ENCODE measurements around the gene SLC6A20. TPM values are rescaled to one million over a fixed set of nuclear protein-coding genes. Genes with fewer than 3 reads are reported as not detected.

SLC6A20 gene
- total and polyA plus RNA-seq, 2 of the 13 experiments (the other 11 are each of a cell fraction or from before 2014, with no cell fraction given): not detected

GRCh38 chr3:45716790-45717336 is 79.5 kb downstream of the SLC6A20 start (continued):
- TF ChIP-seq ZNF784 (CRISPR knock-in tag; IDR thresholded peaks at IDR 0.05; ENCODE audit: borderline replicate concordance) (no peak), TEF (CRISPR knock-in tag; IDR thresholded peaks at IDR 0.05) (no peak), U2AF1 (optimal IDR thresholded peaks at IDR 0.05; ENCODE audit: low read depth, low read length) (no peak), MYNN (CRISPR knock-in tag; IDR thresholded peaks at IDR 0.05; ENCODE audit: low read depth) (no peak), ZNF496 (CRISPR knock-in tag; IDR thresholded peaks at IDR 0.05; ENCODE audit: insufficient replicate concordance) (no peak), THAP11 (CRISPR knock-in tag; IDR thresholded peaks at IDR 0.05) (no peak), ZFYVE20 (CRISPR knock-in tag; IDR thresholded peaks at IDR 0.05; ENCODE audit: borderline replicate concordance, low read depth) (no peak), DRAP1 (CRISPR knock-in tag; IDR thresholded peaks at IDR 0.05) (no peak), ZNF276 (CRISPR knock-in tag; IDR thresholded peaks at IDR 0.05; ENCODE audit: low read depth) (no peak), HOXD1 (CRISPR knock-in tag; IDR thresholded peaks at IDR 0.05) (no peak), FOXP1 (IDR thresholded peaks at IDR 0.05) (no peak), FOXP1 (CRISPR knock-in tag; IDR thresholded peaks at IDR 0.05) (no peak)
